ENCODE results near the gene NFYC. TPM values are rescaled to one million over a fixed set of nuclear protein-coding genes. Genes with fewer than 3 reads are reported as not detected.

The NFYC gene
- total RNA-seq, 1 donor, result 19.0 TPM

DNA sequence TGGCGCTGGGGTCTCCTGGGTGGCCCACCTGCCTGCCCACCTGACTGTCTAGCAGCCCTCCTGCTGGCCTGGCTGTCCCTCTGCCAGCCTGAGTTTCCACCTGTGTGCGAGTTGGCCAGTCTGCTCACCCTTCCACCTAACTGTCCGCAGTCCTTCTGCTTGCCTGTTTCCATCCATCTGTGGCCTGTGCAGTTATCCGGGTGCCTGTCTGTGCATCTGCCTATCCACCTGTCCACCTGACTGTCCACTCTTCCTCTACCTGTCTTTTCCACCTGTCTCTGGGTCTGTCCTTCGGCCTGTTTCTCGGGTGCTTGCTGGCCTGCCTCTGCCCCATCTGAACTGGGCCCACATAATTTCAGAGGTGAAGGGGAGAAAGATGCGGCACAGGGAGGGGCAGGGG lies 93.9 kb downstream of the NFYC start:
- TF ChIP-seq, protein P1, sequence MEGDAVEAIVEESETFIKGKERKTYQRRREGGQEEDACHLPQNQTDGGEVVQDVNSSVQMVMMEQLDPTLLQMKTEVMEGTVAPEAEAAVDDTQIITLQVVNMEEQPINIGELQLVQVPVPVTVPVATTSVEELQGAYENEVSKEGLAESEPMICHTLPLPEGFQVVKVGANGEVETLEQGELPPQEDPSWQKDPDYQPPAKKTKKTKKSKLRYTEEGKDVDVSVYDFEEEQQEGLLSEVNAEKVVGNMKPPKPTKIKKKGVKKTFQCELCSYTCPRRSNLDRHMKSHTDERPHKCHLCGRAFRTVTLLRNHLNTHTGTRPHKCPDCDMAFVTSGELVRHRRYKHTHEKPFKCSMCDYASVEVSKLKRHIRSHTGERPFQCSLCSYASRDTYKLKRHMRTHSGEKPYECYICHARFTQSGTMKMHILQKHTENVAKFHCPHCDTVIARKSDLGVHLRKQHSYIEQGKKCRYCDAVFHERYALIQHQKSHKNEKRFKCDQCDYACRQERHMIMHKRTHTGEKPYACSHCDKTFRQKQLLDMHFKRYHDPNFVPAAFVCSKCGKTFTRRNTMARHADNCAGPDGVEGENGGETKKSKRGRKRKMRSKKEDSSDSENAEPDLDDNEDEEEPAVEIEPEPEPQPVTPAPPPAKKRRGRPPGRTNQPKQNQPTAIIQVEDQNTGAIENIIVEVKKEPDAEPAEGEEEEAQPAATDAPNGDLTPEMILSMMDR (IDR thresholded peaks at IDR 0.05; ENCODE audit: insufficient read depth, low read depth, low read length), result no peak
- DNase-seq (ENCODE audit: low read depth), result no peak
- no peak overlapping the region for H3K4me3 ChIP-seq (ENCODE audit: low read depth, low read length)

DNA sequence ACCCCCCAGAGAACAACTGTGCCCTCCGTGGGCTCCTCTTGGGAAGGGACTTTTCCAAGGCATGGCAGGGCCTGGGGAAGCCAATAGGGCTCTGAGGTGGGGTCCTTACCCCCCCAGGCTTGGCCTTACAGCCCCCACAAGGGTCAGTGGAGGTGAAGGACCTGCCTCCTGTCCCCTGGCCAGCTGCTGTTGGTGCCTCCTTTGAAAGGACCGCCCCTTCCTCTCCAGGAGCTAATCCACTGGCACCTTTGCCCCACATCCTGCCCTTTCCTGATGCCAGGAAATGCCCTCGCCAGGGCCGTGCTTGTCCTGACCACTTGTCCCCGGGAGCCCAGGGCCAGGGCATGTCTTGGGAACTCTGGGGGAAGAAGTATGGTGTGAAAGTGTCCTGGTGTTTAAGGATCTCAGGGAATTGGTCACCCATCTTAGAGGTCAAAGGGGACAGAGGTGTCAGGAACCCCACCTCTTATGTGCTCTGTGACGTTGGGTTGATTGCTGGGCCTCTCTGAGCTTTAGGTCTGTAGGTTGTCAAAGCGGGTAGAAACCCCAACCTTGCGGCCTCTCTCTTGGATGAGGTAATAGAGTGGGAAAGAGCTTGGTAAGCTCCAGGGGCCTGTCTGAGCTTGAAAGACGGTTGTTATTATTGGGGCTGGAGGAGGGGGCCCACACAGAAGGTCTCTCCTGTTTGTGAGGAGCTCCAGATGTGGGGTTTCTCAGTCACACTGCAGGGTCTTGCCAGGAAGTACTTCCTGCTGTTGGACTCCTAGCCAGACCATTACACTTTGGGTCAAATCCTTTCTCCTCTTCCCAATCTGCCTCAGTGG lies 94.9 kb downstream of the NFYC start:
- TF ChIP-seq, protein P1 (IDR thresholded peaks at IDR 0.05; ENCODE audit: insufficient read depth, low read depth, low read length), result no peak
- no peak overlapping the region for H3K4me3 ChIP-seq (ENCODE audit: low read depth, low read length)
- DNase-seq (ENCODE audit: low read depth), result no peak

DNA sequence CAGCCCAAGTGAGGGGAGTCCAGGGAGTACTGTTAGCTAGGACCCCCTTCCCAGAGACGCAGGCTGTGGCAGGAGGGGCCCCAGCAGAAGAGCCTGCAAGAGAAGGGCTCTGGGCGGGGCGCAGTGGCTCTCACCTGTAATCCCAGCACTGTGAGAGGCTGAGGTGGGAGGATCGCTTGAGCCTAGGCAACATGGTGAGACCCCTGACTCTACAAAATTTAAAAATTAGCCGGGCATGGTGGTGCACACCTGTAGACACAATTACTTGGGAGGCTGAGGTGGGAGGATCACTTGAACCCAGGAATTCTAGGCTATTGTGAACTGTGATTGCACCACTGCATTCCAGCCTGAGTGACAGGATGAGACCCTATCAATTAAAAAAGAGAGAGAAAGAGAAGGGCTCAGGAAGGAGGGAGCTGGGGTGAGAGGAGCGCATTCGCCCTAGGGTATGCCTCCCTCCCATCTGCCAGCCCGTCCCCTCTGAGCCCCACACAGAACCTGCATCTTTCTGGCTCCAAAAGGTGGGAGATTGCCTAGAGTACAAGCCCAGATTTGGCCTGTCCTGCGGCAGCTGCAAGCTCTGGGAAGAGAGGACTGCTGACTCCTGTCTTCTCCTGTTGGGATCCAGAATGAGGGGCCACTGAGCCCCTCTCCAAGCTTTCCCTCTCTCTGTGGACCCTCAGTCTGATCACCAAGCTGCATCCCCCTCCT lies 95.6 kb downstream of the NFYC start:
- H3K4me3 ChIP-seq (ENCODE audit: low read depth, low read length), result no peak overlapping the region
- DNase-seq (ENCODE audit: low read depth), result no peak
- TF ChIP-seq, protein P1 (IDR thresholded peaks at IDR 0.05; ENCODE audit: insufficient read depth, low read depth, low read length), result no peak

DNA sequence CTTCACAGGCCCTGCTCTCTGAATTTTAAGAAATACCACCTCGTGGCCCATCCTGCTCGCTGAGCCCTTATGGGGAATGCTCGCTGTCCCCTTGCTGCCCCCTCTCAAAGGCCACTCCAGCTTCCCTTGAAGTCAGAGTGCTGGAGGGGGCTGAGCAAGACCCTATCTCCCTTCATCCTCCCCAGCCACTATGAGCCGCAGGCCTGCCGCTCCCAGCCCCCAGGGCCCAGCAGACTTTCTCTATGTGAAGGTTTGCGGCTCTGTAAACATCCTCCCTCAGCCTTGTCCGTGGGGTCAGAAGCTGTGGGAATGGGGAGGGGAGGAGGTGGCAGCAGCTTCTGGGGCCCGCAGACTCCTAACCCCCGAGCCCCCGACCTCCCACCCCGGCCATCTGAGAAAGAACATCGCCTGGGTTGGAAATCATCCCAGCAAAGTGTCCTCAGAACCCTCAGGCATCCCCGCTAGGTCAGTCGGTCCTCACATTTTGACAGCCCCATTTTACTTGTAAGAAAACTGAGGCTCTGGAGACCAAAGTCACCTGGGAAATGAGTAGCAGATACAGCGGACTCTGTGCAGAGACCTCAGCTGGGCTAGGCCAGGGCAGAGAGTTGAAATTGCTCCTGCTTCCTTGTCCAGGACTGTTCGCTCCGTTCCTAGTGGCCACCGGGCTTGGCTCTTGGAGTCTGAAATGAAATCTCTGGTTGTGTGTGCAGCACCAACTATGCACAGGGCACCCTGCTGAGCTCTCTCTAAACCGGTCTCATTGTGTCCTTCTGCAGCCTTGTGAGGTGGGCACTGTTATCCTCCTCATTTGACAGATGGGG lies 96.4 kb downstream of the NFYC start:
- TF ChIP-seq, protein P1 (IDR thresholded peaks at IDR 0.05; ENCODE audit: insufficient read depth, low read depth, low read length), result no peak
- no peak overlapping the region for H3K4me3 ChIP-seq (ENCODE audit: low read depth, low read length)
- DNase-seq (ENCODE audit: low read depth), result no peak

DNA sequence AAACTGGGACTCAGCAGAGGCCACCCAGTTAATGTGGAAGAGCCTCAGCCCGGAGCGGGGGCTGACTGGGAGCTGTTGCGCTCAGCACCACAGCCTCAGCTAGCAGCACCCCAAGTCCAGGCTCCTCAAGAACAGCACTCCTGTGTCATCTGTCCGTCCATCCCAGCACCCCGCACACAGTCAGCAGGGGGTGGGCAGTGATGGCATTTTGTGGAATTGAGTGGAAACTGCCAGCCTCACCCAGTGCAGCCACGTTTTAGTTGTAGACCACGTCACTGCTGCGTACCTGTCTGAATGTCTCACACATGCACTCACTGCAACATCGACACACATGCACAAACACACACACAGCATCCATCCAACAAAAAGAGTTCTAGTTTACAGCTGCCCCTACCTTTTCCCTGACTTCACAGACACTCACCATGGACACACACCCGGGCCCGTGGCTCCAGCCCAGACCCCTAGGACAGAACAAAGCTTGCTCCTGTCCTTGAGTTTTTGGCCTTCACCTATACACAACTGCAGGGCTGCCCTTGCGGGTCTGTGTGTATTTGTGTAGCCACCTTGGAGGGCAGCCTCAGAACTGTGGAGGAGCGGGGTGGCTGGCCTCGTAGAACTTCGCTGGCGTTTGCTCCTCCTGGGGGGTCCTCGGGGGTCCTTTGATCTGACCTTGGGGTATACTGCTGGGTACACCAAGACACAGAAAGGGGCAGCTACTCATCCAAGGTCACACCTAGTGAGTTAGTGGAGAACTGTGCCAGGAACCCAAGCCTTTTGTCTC lies 97.2 kb downstream of the NFYC start:
- TF ChIP-seq, protein P1 (IDR thresholded peaks at IDR 0.05; ENCODE audit: insufficient read depth, low read depth, low read length), result no peak
- DNase-seq (ENCODE audit: low read depth), result no peak
- H3K4me3 ChIP-seq (ENCODE audit: low read depth, low read length), result no peak overlapping the region

DNA sequence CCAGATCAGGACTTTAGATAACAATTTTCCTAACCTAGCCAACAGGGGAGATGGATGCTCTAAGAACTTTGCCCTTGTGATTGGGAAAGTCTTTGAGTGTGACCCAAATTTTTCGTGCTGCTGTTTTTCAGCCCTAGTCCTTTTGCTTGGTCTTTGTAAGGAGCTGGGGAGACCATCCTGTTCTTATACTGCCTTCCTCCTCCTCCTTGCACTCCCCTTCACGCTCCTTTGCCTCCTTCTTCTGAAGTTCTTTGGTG lies 97.8 kb downstream of the NFYC start:
- no peak overlapping the region for H3K4me3 ChIP-seq (ENCODE audit: low read depth, low read length)
- no peak for DNase-seq (ENCODE audit: low read depth)
- TF ChIP-seq, protein P1 (IDR thresholded peaks at IDR 0.05; ENCODE audit: insufficient read depth, low read depth, low read length), result no peak

All from fibroblast of villous mesenchyme (primary cell).